Adipocyte (in vitro differentiated cells): Measurements from ENCODE around the gene STK32C.

Experiments used
- DNase-seq: peaks from one replicate; pipeline ENCODE4 v3.0.0-alpha.2; 2015; ENCODE audit warnings: low read depth
- H3K27me3 ChIP-seq: replicated peaks from 2 replicates; pipeline ENCODE4 v1.7.0; 2013; ENCODE audit warnings: mild to moderate bottlenecking, low read length, moderate library complexity; ENCODE audit not compliant: control insufficient read depth, insufficient read depth
- H3K36me3 ChIP-seq: 2 replicates; pipeline ENCODE4 v1.7.0; 2013; ENCODE audit warnings: low read length, mild to moderate bottlenecking, moderate library complexity; ENCODE audit not compliant: control insufficient read depth, insufficient read depth, severe bottlenecking
- H3K4me1 ChIP-seq: 2 replicates; pipeline ENCODE4 v1.7.0; 2013; ENCODE audit warnings: mild to moderate bottlenecking, low read length, moderate library complexity; ENCODE audit not compliant: control insufficient read depth, insufficient read depth
- H3K4me3 ChIP-seq: 2 replicates; pipeline ENCODE4 v1.7.0; 2013; ENCODE audit warnings: mild to moderate bottlenecking, low read length, moderate library complexity
- H3K9ac ChIP-seq: 2 replicates; pipeline ENCODE4 v1.7.0; 2013; ENCODE audit warnings: mild to moderate bottlenecking, low read length, moderate library complexity
- H3K9me3 ChIP-seq: 2 replicates; pipeline ENCODE4 v1.7.0; 2013; ENCODE audit warnings: mild to moderate bottlenecking, low read length, moderate library complexity; ENCODE audit not compliant: control insufficient read depth

The STK32C gene

DNA sequence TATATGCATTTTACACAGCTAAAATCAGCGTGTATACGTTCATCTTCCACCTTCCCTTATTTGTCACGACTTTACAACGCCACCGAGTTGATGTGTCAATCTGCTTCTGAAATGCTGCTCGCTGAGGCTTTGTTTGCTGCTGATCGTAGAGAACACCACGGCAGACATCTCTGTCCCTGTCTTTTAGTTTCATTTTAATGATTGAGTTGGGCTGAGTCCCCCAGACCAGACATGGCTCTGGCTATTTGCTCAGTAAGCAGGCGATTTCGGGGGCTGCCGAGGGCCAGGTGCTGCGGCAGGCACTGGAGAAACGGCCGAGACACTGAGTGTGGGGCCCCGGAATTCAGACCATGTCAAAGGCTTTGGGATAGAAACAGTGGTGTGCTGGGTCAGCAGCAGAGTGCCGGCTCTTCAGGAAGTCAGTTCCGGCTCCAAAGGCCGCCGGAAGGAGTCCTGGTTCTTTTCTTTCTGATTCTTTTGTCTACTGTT is 29.2 kb upstream of the STK32C start:
- Histone ChIP-seq H3K36me3 (peaks cover 16% of the 10 kb centered on the region), H3K4me1 (peaks cover 13% of the 10 kb centered on the region), H3K27me3 (no peaks in the 10 kb centered on the region), H3K4me3 (peak overlapping the region; percentile 72), H3K9me3 (no peaks in the 10 kb centered on the region), H3K9ac (peak overlapping the region; percentile 76)
- peak; percentile 55 for DNase-seq

DNA sequence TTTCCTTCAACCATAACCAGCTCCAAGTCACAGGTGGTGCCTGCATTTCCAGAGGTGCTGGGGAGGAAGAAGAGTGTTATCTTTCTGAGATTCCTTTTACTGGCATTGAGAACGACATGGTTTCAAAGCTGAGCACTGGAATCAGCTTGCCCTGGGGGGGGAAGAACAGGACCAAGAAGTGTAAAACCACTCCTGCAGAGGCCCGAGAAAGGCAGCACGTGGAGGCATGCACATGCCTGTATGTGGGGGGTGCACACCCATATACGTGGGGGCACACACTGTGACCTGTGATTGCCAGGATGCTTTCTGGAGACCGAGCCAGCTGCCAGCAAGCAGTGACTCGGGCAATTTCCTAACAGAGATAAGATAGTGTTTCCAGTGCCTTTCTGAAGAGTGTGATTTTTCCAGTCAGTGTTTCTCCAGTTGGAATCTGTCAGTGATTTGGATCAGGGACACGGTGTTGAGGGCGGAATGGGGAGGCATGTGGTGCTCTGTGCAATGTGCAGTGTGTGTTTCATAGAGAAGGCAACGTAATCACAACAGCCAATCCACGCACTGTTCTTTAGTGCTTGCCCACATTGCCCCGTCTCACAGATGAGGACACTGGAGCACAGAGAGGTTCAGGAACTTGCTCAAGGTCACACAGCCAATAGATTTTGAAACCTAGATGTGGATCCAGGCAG is 28.5 kb upstream of the STK32C start:
- H3K9me3 ChIP-seq, result no peaks in the 10 kb centered on the region
- H3K27me3 ChIP-seq, result no peaks in the 10 kb centered on the region
- peaks cover 16% of the 10 kb centered on the region for H3K36me3 ChIP-seq
- H3K4me3 ChIP-seq, result peak overlapping the region; percentile 72
- no peak for DNase-seq
- peaks cover 13% of the 10 kb centered on the region for H3K4me1 ChIP-seq
- H3K9ac ChIP-seq, result peak overlapping the region; percentile 76

DNA sequence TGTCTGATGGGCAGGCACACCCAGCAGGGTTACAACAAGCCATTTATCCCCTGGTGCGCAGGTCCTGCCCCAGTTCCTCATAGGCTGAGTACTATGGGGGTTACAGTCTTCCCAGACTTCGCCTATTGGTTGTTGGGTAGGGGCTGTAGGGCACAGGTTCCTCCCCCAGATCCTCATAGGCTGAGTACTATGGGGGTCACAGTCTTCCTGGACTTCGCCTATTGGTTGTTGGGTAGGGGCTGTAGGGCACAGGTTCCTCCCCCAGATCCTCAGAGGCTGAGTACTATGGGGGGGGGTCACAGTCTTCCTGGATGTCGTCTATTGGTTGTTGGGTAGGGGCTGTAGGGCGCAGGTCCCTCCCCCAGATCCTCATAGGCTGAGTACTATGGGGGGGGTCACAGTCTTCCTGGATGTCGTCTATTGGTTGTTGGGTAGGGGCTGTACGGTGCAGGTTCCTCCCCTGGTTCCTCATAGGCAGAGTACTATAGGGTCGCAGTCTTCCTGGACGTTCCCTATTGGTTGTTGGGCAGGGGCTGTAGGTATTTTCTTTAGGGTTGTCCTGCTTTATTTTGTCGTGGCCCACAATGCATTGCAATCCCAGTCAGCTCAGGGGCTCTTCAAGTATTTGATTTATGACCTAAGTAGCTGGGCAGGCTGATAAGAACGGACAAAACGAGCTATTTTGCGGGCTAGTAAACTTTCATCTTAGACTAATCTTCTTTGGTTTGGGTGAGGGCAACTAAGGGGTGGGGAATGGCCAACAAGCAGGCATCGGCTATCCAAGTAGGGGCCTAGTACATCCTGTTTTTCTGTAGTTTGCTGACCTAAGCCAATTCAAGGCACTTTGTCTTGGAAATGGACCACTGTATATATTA is 27.7 kb upstream of the STK32C start:
- peaks cover 16% of the 10 kb centered on the region for H3K4me1 ChIP-seq
- H3K9me3 ChIP-seq, result no peaks in the 10 kb centered on the region
- DNase-seq, result no peak
- H3K27me3 ChIP-seq, result no peaks in the 10 kb centered on the region
- no peak overlapping the region for H3K4me3 ChIP-seq
- peaks cover 16% of the 10 kb centered on the region for H3K36me3 ChIP-seq
- H3K9ac ChIP-seq, result no peak overlapping the region

DNA sequence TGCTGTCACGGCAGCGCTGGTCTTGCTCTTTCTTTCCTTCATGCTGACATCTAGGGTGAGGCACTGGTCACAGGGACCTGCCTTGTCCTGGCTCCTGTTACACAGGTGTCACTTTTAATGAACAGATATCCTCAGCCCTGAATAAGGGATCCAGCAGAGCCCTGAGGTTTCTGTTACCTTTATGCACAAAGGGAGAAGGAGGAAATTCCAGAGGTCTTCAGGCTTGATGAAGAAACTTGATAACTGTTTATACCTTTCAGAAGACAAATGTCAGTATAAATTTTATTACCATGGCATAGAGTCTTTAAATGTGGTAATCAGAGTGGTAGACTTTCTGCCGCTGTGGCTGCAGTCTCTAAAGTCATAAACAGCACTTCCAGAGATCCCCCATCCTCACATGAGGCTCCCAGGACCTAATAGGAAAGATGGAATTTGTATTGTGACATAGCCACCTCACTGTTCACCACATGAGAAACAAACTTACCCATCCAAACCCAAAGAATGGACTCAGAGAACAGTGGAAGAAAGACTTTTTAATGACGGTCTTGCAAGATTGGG is 27.0 kb upstream of the STK32C start:
- Histone ChIP-seq H3K36me3 (peaks cover 16% of the 10 kb centered on the region), H3K27me3 (no peaks in the 10 kb centered on the region), H3K4me3 (no peak overlapping the region), H3K9ac (no peak overlapping the region), H3K4me1 (peaks cover 23% of the 10 kb centered on the region), H3K9me3 (no peaks in the 10 kb centered on the region)
- no peak for DNase-seq

DNA sequence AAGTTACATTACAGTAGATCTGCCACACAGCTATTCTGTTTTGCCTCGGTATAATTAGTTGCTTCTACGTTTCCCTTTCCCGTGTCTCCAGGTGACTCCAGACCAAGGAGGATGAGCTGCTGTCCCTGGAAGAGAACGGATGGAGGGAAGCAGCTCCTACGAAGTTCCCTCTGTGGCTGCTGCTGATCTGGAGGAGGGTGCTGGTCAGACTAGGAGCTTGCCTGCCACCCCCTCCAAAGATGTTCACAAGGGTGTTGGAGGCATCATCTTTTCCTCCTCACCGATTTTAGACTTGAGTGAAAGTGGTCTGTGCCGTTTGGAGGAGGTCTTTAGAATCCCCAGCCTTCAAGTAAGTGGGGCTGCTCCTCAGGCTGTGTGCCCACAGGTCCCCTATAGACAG is 25.6 kb upstream of the STK32C start:
- Histone ChIP-seq H3K27me3 (no peaks in the 10 kb centered on the region), H3K36me3 (peaks cover 11% of the 10 kb centered on the region), H3K4me3 (no peak overlapping the region), H3K9me3 (no peaks in the 10 kb centered on the region), H3K9ac (no peak overlapping the region), H3K4me1 (peaks cover 36% of the 10 kb centered on the region)
- no peak for DNase-seq

DNA sequence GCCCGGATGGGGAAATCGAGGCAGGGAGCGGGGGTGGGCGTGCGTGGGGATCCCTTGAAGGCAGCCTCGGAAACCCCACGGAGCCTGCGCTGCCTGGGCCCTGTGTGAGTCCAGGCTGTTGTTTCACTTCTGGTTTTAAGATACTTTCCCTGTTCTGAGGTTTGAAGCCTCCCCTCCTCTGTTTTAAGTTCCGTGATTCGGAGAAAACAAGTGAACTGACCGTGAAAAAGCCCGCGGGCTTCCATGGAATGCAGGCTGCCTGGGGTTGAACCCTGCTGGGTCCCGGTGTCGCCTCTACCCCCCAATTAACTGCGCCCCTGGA is 24.6 kb upstream of the STK32C start:
- no peak for DNase-seq
- peak overlapping the region; percentile 87 for H3K4me3 ChIP-seq
- peaks cover 44% of the 10 kb centered on the region for H3K4me1 ChIP-seq
- no peaks in the 10 kb centered on the region for H3K27me3 ChIP-seq
- H3K9me3 ChIP-seq, result no peaks in the 10 kb centered on the region
- peaks cover 8% of the 10 kb centered on the region for H3K36me3 ChIP-seq
- peak overlapping the region; percentile 92 for H3K9ac ChIP-seq

DNA sequence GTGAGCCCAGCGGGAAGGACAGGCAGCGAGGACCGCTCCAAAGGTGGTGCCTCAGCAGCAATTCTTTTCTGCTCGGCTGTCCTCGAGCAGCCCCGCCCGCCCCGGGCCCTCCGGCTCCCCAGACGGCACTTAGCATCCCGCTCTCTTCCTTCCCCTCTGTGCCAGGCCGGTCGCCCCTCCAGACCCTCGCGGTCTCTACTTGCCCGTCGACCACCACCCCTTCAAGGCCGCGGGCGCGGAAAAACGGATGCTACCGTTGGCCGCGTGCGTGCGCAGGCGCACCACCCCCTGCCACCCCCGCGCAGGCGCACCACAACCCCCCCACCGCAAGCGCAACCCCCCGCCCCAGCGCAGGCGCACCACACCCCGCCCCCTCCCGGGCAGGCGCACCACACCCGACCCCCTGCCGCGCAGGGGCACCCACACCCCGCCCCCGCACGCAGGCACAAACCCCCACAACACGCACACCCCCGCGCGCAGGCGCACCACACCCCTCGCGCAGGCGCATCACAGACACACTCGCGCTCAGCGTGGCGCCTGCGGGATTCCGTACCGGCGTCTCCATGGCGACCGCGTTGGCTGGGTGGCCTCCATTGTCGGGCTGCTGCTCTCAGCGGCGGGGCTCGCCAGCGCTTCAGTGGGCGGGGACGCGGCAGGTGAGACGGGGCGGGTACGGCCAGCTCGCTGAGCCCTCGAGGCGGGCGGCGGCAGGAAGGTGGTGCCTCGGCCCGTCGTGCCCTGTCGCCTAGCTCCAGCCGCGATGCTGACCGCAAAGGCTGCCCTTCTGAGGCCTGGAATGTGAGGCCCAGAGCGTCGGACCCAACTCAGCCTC is 24.1 kb upstream of the STK32C start, which contains the start of gene LRRC27:
Gene LRRC27 (plus strand): TSS at position 593 of the 832 bp plus-strand sequence. CDS start 1,332 bp downstream, outside the sequence.
- Histone ChIP-seq H3K27me3 (no peaks in the 10 kb centered on the region), H3K9ac (peak within 1 kb of the TSS; percentile 93), H3K9me3 (no peaks in the 10 kb centered on the region), H3K4me3 (peak within 1 kb of the TSS; percentile 91), H3K36me3 (peaks cover 9% of the 10 kb centered on the region), H3K4me1 (peaks cover 48% of the 10 kb centered on the region)
- DNase-seq, result peak; percentile 99

DNA sequence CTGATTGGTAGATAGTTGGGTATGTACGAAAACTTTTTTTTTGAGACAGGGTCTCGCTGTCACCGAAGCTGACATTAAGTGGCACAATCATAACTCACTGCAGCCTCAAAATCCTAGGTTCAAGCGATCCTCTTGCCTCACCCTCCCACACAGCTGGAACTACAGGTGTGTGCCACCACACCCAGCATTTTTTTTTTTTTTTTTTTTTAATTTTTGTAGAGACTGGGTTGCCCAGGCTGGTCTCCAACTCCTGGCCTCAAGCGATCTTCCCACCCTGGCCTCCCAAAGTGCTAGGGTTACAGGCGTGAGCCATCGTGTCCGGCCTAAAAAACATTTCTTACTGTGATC is 22.7 kb upstream of the STK32C start:
- Histone ChIP-seq H3K4me3 (peak overlapping the region; percentile 91), H3K36me3 (peaks cover 11% of the 10 kb centered on the region), H3K4me1 (peaks cover 54% of the 10 kb centered on the region), H3K9ac (peak overlapping the region; percentile 93), H3K27me3 (no peaks in the 10 kb centered on the region), H3K9me3 (no peaks in the 10 kb centered on the region)
- no peak for DNase-seq

DNA sequence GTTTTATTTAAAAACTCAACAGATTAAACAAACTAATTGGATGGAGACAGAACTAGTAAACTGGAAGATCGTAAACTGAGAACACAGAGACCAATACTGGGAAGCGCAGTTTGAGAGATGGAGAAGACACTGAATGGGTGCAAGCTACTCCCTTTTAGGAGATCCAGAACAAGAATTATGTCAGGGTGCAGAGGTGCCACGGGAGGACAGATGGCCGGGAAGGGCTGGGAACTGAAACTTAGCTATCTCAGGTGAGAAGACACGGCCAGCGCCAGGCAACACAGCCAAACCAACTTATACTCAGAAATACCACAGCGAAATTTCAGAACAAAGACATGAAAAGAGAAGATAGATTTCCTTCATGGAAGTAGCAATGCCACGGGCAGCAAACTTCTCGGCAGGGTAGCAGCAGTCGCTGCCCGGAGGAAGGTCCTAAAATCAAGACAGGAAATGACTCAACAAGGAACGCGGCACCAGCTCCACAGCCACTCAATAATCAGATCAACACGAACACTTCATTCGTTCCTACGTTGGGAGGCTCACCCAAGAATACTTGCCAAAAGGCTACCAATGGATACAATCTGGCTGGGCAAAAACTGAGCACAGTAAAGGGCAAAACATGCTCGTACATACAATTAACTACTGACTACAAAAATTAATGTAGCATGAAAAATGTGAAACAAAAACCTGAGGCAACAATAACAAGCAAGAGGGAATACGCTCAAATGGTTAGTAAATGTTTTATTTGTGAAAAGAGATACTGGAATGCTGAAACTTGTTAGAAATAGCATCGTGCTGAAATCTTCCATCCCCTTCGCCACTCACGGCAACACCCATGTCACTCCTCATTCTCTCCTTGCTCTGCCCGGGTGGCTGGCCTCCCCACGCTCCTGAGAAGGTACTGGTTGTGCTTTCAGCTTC is 22.1 kb upstream of the STK32C start:
- H3K9ac ChIP-seq, result peak overlapping the region; percentile 93
- no peaks in the 10 kb centered on the region for H3K9me3 ChIP-seq
- peak; percentile 46 for DNase-seq
- H3K27me3 ChIP-seq, result no peaks in the 10 kb centered on the region
- peaks cover 54% of the 10 kb centered on the region for H3K4me1 ChIP-seq
- H3K4me3 ChIP-seq, result peak overlapping the region; percentile 91
- peaks cover 11% of the 10 kb centered on the region for H3K36me3 ChIP-seq

DNA sequence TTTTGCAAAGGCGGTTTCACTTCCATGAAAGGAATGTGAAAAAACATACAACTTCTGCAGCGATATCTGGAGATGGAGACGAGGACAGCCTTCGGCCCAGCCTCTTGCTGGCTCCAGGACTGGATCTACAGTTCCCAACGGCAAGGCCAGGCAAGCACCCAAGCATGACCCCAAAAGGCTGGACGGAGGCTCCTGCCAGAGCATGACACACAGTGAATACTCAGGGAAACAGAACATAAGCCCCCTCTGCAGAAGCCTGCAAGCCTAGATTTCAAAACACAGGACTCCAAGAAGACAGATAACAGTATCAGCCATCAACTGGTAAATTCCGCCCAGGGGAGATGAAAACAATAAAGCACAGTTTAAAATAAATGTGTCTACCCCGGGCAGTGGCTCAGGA is 21.0 kb upstream of the STK32C start:
- no peaks in the 10 kb centered on the region for H3K9me3 ChIP-seq
- H3K4me1 ChIP-seq, result peaks cover 64% of the 10 kb centered on the region
- peak overlapping the region; percentile 91 for H3K4me3 ChIP-seq
- no peak for DNase-seq
- peak overlapping the region; percentile 93 for H3K9ac ChIP-seq
- H3K27me3 ChIP-seq, result no peaks in the 10 kb centered on the region
- H3K36me3 ChIP-seq, result peaks cover 4% of the 10 kb centered on the region
